Forelimb muscle (tissue), 1 donor: ENCODE data around the gene STK32B. TPM values are rescaled to one million over a fixed set of nuclear protein-coding genes. Genes with fewer than 3 reads are reported as not detected.
"Not testable (repeated sequence)": the region's sequence is repeated elsewhere in the genome, so short reads cannot be mapped to it uniquely, and the experiment has no call there.

Experiments used
- DNase-seq: peaks from one replicate; pipeline ENCODE4 v3.0.0-alpha.2; 2013; ENCODE audit warnings: low read depth
- polyA plus RNA-seq: library from polyadenylated mRNA; unstranded; fragments of 120-200 nt; gene quantifications from one replicate; pipeline ENCODE4 v1.2.1, GENCODE V29; 2013; ENCODE audit not compliant: insufficient read length

The STK32B gene
- 5.4 TPM for polyA plus RNA-seq

DNA sequence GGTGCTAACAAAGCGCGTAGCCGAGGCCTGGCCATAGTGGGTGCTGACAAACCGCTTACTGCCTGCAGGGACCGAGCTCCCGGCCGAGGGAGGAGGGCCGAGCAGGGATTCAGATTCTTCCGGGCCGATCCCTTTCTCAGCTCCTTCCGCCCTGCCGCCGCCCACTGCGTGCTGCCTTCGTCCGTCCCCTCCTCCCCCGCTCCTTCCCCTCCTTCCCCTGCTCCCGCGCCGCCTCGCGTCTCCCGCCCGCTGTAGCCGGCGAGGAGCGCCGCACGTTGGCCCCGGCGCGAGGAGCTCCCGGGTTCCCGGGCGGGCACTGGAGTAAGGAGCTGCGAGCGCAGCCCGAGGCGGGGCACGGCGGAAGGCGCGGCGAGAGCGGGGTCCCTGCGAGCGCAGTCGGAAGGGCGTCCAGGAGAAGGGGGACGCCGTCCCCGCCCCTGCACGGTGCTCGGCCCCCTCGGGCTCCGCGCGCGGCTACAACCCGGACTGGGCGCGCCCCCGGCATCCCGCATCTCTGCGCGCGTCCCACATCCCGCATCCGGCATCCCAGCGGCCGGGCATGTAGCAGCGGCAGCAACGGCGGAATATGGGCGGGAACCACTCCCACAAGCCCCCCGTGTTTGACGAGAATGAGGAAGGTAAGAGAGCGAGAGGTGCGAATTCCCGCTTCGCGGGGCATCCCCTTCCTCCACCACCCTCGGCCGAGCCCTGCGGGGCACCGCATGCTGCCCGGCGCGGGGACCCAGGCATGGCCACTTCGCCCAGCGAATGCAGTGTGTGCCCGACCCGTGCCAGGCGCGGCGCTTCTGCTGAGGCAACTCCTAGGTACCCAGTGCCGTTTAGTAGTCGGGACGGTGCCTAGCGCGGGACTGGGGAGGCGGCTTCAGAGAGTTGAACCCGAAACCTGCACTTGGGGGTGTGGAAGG lies at the start of gene STK32B:
TSS of gene STK32B (plus strand) at position 203 of the 926 bp plus-strand sequence.
- DNase-seq: no peak

DNA sequence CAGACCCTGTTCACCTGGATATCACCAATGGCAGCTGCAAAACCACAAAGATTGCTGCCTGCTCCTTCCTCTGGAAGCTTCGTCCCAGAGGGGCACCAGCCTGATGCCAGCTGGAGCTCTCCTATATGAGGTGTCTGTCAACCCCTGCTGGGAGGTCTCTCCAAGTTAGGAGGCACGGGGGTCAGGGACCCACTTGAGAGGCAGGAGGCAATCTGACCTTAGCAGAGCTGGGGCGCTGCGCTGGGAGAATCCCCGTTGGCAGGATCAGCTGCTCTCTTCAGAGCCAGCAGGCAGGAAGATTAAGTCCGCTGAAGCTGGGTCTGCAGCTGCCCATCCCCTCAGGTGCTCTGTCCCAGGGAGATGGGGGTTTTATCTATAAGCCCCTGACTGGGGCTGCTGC lies 49.6 kb upstream of the STK32B start:
- DNase-seq: not testable (repeated sequence)

DNA sequence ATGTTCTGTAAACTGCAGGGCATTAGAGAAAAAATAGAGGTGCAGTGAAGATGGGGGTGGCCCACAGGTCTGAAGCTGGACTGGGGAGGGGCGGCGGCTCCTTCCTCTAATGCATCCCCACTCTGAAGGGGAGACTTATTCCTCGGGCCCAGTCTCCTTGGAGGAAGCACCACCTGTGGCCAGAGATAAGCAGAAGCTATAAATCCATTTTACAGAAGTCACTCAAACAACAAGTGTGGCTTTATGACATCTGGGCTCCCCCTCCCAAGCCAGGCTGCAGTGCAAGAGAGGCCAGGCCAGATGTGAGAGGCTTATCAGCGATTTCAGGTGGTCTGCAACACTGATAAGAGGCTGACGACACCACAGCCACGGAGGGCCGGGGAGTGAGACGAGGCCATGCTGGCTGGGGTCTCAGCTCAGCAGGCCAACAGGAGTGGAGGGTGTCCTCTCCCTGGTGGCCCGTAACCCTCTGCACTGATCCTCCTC lies 47.9 kb upstream of the STK32B start:
- no peak for DNase-seq

DNA sequence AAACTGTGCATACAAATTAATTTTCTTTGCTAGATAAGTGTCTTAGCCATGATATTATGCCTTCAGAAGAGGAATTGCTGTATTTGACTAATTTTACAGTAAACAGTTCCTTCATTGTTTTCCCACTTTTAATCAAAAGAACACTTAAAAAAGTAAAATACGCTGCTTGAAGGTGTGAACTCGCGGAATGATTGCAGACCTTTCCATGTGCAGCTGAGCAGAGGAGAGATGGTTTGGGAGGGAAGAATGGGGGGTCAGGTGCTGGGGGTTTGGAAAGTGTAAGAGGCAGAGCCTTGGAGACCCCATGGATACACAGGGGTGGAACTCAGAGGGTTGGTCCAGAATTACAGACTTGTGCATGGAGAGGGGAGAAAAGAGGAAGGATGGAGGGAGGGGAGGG lies 47.4 kb upstream of the STK32B start:
- DNase-seq: no peak

DNA sequence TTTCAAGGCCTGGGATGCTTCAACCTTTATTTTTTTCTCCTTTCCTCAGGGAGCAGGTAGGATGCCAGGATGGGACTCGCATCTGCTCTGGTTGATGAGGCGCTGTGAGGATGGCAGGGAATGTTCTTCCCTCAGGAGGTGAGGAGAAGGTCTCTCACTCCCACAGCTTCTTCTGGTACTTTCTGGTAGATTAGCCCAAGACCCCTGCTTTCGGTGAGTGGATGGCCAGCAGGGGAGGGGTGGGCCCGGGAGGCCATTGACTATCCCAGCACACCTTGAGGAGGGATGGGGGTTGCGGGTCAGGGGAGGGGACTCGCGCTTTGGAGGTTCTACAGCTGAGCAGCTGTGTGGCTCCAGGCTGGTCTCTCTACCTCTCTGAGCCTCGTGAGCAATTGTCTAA lies 46.8 kb upstream of the STK32B start:
- DNase-seq: no peak

DNA sequence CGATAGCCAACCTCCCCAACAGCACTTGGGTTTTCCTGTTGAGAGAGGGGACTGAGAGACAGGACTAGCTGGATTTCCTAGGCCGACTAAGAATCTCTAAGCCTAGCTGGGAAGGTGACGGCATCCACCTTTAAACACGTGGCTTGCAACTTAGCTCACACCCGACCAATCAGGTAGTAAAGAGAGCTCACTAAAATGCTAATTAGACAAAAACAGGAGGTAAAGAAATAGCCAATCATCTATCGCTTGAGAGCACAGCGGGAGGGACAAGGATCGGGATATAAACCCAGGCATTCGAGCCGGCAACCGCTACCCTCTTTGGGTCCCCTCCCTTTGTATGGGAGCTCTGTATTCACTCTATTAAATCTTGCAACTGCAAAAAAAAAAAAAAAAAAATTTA lies 44.3 kb upstream of the STK32B start:
- DNase-seq: not testable (repeated sequence)

DNA sequence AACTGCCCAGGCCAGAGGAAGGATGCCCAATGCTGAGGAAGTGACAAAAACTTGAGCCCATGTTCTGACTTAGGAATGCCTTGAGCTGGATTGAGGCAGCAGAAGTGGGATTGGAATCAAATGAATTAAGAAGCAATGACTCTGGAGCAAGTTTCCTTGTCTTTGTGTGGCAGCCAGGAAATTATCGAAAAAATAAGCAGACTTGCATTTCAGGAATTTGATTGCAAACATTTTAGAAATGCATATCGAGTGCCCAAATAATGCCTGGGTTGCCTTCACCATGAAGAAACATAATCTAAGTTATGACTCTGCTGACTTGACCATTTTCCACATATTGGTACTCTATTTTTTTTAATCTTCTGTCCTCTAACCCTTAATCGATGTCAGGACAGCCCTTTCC lies 41.5 kb upstream of the STK32B start:
- DNase-seq: no peak

DNA sequence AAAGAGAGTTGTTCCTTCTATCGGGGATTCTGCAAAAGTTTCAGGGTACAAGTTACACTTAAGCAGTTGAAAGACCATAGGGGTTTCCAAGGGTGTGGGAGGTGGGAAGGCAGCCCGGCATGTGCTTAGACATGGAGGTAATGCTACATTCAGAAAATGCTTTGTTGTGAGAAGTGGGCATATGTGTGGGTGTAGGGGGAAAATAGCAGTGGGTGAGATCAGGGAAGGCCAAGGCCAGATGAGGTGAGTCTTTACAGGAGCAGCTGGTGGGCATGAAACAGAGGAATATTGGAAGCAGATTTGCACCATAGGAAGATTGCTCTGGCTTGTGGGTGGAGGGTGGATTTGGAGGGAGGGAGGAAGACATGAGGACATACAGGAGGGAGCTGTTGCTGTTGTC lies 40.3 kb upstream of the STK32B start:
- no peak for DNase-seq

DNA sequence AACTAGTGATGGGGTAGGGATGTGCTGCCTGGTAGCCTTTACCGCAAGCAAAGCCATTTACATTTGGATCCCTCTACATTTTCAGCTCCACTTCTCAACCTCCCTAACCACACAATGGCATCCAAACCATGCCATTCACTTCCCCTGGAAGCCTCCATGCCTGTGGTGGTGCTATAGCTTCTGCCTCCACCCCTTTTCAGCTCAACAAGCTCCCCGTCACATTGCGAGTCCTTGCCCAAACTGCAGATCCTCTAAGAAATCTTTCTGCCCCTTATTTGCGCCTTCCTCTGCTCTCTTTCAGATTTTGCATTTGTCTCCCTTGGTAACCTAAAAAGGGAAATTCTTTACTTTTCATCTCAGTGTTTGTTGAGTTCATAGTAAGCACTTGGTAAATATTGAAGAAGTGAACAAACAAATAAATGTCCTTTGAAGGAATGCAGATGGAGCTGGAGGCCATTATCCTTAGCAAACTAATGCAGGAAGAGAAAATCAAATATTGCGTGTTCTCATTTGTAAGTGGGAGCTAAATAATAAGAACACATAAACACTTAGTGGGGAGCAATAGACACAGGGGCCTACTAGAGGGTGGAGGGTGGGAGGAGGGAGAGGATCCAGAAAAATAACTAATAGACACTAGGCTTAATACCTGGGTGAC lies 38.9 kb upstream of the STK32B start:
- DNase-seq: no peak

DNA sequence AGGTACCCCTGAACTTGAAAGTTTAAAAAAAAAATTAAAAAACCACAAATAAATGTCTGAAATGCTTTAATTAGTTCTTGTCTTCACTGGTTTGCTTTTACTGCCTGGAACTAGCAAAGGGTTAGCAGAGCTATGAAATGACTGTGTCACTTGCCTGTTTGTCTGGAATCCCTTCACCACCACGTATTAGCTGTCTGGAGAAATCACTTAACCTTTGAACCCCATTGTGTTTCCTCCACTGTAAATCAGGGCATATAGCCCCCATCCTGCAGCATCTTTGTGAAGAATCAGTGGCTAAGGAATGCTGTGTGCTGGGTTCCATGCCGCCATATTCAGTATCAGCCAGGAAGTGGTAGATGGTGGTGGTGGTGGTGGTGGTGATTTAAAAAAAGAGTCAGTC lies 38.3 kb upstream of the STK32B start:
- no peak for DNase-seq

DNA sequence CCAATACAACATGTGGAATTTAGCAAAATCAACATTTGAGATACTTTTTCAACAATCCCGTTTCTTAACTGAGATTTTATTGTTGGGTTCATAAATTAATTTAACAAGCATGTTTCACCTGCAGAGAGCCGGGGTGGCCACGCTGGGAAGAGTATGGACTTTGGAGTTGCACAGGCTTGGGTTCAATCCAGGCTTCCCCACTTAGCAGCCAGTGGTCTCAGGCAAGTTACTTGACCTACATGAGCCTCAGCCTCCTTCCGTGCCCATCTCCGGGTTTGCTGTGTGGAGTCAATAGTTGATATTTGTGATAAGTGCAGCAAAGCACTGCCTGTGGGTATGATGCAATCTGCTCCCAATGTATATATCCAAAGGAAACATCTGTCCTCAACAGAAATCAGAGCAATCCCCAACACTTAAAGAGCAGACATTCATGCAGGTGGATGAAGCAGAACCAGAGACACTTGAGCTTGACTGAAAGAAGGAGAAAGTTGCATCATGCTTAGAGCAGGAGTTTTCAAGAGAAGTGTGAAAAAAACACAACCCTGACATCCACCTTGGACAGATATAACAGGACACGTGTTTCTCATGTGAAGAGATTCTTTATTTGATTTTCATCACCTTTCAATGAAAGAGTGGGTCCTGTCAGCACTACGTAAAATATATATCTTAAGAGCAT lies 37.1 kb upstream of the STK32B start:
- no peak for DNase-seq

DNA sequence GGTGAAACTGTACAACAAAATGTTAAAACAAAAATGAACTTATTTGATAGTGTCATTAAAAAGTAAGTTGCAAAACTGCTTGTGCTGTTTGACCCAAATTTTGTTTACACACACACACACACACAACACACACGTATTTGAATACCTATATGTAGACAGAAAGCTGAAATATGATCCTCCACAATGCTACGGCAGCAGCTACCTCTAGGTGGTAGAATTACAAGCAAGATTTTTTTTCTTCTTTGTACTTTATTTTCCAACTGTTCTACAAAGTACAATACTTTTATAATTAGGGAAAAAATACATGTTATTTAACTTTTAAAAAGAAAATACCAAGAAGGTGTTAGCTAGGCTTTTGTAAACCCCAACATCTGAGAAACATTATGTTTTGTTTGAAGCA lies 33.2 kb upstream of the STK32B start:
- no peak for DNase-seq

DNA sequence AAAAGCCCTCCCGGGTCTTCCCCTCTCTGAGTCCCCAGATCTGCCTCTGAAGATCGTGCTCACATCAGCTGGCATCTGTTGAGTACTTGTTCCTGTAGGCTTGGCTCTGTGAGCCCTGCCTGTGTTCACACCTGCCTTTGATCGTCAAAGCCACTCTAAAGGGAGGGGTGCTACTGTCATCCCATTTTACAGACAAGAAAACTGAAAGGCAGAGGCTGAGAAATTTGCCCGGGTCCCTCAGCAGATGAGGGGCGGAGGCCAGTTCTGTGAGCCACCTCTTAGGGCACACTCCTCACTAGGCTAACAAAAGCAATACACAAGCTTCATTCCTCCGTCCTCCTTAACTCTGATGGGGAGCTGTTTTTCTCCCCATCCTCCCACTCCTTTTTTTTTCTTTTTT lies 32.7 kb upstream of the STK32B start:
- DNase-seq: no peak

DNA sequence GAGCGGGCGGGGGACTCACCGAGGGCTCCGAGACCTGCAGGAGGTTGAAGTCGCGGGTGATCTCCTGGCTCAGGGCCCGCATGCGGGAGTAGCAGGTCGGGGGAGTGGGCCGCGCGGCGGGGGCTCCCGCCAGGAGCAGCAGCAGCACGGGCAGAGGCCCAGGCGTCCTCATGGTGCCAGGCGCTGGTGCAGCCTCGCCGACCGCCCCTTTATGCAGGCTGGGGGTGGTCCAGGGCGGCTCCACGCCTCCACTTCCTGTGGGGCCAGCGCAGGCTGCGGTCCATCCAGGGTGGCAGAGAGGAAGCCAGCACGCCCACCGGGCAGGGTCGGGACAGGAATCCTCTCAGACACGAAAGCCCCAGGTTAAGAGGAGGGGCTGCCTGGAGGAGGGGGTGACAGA lies 32.0 kb upstream of the STK32B start, which contains the start of gene CYTL1:
TSS of gene CYTL1 (minus strand) at position 185 of the 400 bp plus-strand sequence. CDS start at position 172, 13 bp downstream.
- DNase-seq: no peak

DNA sequence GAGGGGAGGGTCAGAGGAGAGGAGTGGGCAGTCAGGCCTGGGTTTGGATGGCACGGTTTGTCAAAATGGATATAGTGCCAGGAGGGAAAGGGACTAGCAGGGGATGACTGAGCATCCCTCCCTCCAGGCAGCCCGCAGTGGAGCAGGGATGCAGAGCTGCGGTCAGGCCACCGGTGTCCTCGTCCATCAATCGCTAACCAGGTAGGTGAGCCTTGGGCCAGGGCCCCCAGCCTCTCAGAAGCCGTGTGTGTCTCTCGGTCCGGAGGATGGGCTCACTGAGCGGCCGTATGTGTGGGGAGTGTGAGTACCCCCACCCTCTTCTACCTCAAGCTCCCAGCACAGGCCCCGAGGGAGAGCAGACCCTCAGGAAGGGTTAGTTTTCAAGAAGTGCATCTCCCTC lies 31.5 kb upstream of the STK32B start:
- DNase-seq: no peak

DNA sequence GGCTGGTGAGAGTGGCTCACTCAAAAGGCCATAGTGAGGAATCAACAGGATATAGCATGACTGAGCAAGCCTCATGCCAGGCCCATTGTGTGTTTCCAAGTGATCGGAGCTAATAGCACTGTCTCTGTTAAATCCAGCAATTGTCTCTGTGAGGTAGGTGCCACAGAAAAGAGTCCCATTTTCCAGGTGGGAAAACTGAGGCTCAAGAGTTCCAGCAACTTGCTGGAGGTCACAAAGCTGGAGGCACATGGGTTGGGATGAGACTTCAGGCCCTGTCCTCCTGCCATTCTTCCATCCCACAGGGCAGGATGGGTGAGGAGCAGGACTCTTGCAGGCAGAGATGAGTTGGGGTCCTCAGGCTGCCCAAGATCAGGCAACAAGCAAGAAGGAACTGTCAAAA lies 30.9 kb upstream of the STK32B start:
- DNase-seq: no peak

DNA sequence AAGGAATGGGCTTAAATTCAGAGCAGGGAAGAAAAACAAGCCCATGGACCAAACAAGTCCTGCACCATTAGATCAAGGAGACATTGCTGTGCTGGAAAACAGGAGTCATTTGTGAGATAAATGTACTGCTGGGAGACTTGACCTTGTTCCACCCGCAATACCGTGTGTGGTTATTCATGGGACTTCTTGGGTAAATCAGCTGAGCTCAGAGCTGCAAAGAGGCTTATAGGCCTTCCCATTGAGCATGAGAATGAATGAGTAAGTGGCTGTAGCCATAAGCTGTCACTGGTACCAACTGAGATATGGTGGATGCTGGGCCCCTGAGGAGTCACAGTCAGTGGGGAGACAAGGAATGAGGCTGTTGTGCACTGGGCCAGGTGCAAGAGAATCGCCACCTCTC lies 29.7 kb upstream of the STK32B start:
- no peak for DNase-seq

DNA sequence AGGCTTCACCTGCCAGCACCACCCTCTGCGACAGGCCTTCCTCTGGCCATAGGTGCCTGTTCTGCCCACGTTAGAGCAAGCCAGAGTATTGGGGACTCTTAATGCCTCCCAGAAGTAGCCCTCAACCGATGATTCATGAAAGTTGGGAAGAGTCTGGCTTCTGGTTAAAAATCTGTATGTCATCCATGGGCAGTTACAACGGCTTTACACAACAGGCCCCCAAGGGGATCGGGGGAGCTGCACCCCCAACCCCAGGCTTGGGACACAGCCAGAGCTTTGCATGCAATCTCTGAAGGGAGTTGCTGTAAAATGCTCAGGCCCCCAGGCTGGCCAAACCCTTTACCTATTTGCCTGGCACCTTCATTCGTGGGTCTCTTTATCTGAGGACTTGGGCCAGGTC lies 26.6 kb upstream of the STK32B start:
- no peak for DNase-seq

DNA sequence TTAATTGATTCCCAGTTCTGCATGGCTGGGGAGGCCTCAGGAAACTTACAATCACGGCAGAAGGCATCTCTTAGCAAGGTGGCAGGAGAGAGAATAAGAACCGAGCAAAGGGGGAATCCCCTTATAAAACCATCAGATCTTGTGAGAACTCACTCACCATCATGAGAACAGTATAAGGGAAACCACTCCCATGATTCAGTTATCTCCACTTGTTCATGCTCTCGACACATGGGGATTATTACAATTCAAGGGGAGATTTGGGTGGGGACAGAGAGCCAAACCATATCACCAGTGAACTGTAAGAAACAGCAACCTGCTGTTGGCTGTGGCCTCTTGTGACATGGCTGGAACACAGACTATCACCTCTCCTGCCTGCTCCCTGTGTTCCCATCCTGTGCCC lies 24.9 kb upstream of the STK32B start:
- no peak for DNase-seq

DNA sequence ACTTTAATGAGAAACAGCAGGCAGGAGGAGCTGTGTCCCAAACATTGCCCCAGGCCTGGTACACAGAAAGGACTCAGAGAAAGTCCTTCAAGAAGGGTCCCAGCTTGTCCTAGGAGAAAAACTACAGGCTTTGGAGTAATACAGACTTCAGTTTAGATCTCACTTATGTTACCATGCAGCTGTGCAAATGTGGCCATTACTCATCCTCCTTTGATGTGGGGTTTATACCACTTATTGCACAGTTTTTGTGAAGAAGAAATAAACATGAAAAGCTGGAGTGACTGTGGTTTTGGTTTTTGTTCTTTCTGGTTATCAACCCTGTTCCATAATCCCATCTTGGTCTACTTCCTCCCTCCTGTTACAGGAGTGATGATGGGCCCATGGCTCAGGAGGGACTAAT lies 23.9 kb upstream of the STK32B start:
- no peak for DNase-seq

DNA sequence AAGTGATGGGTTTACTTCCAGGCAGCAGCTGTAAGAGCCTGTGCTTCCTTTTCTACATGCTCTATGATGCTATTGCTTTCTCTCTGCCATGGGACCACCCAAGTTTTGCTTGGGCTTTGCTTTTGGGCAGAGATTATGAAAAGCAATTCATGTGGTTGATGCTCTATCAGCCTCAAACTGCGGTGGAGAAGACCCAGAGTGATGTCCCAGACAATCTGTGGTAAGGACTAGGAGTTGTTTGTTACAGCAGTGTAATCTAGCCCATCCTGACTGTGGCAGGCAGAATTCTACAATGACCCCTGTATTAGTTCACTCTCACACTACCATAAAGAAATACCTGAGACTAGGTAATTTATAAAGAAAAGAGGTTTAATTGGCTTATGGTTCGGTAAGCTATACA lies 22.8 kb upstream of the STK32B start:
- DNase-seq: no peak

DNA sequence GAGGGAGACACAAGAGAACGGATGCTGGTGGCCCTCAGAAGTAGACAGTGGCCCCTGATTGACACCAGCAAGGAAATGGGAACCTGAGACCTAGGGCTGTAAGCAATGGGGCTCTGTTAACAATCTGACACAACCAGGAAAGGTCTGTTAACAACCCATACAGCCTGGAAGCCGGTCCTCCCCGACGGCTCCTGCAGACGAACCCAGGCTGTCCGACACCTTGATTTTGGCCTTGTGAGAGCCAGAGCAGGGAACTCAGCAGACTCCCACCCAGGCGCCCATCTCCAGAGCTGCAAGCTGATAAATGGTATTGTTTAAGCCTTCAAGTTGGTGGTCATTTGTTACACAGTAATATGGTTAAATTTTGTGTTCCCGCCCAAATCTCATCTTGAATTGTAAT lies 21.8 kb upstream of the STK32B start:
- DNase-seq: no peak
